HFF-Myc (cell line): ENCODE results near the gene SPON2.

Source experiments
- DNase-seq: peaks from one replicate; pipeline ENCODE4 v3.0.0-alpha.2; 2011; ENCODE audit warnings: low read depth; ENCODE audit errors: extremely low read depth
- H3K4me3 ChIP-seq: replicated peaks from 2 replicates; pipeline ENCODE4 v1.5.1; 2011; ENCODE audit warnings: low read depth, mild to moderate bottlenecking, control low read depth, low read length
- TF ChIP-seq, protein P1 (sequence below): IDR thresholded peaks from 2 replicates; pipeline ENCODE4 v1.5.1; 2012; ENCODE audit warnings: mild to moderate bottlenecking, low read depth, low read length, control low read depth; ENCODE audit errors: missing control alignments

SPON2 gene

DNA sequence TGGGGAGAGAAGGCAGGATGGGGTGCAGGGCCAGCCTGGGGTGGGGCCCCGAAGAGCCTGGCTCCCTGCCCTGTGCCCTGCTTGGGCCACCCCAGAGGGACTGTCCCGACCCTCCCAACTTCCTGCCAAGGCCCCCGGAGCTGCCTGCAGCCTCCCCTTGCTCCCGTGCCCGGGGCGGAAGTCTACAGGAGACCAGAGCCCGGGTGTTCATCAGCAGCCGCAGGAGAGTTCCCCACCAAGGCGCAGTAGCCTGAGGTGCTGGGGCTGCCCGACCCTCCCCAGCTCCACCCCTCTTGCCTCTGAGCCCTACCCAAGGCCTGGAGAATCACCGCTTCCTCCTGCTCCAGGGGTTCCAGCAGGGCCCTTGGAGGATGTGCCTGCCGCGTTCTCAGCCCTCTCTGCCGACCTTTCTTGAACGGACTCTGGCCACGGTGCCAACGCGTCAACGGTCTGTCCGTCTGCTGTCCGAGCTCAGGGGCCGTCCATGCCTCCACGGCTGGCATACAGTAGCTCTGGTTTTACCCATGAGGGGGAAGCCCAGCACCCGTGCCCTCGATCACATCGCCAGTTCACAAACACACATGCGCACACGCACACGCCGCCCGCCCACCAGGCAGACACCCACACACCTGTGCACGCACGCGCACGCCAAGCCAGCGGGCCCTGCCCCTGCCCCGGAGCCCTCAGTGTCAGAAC, 36.0 kb upstream of the SPON2 start:
- TF ChIP-seq, protein P1, sequence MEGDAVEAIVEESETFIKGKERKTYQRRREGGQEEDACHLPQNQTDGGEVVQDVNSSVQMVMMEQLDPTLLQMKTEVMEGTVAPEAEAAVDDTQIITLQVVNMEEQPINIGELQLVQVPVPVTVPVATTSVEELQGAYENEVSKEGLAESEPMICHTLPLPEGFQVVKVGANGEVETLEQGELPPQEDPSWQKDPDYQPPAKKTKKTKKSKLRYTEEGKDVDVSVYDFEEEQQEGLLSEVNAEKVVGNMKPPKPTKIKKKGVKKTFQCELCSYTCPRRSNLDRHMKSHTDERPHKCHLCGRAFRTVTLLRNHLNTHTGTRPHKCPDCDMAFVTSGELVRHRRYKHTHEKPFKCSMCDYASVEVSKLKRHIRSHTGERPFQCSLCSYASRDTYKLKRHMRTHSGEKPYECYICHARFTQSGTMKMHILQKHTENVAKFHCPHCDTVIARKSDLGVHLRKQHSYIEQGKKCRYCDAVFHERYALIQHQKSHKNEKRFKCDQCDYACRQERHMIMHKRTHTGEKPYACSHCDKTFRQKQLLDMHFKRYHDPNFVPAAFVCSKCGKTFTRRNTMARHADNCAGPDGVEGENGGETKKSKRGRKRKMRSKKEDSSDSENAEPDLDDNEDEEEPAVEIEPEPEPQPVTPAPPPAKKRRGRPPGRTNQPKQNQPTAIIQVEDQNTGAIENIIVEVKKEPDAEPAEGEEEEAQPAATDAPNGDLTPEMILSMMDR: no peak
- no peak overlapping the region for H3K4me3 ChIP-seq
- DNase-seq: no peak

DNA sequence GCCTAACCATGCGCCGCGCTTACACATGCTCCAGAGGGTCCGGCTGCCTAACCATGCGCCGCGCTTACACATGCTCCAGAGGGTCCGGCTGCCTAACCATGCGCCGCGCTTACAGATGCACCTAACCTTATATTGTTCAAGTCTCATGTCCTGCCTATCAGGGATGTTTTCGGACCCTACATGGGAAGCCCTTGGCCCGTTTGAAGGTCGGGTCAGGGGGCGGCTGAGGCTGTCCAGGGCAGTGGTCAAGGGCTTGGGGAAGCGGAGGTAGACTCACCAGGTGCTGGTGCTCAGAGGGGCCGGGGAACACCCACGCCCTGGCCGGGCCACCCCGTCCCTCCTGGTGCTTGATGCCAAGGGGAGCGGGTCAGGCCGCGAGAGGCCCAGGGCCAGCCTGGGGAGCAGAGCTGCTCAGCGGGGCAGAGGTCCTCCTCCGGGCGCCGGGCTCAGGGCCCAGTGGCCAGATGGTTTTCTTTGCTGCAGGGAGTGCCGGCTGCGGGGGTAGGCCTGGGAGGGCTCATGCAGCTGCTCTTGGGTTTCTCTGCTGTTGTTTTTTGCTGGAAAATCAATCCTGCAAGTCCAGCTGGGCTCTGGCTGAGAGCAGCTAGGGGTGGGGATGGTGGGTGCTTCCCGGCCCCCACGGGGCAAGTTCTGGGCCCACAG, 35.4 kb upstream of the SPON2 start:
- TF ChIP-seq, protein P1: no peak
- no peak for DNase-seq
- H3K4me3 ChIP-seq: no peak overlapping the region

DNA sequence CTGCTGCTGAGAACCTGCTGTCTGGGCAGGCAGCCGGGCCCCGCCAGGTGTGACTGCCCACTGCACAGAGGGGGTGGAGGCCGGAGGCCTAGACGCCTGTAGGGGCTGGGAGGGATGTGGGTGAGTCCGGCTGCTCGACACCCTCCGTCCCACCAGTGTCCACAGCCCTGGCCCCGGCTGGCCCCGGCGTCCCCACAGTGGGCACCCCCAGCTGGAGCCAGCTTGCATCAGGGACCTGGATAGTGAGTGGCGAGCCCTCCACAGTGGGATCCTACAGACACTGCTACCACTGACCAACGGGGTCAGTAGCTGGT, 34.7 kb upstream of the SPON2 start:
- DNase-seq: no peak
- TF ChIP-seq, protein P1: no peak

DNA sequence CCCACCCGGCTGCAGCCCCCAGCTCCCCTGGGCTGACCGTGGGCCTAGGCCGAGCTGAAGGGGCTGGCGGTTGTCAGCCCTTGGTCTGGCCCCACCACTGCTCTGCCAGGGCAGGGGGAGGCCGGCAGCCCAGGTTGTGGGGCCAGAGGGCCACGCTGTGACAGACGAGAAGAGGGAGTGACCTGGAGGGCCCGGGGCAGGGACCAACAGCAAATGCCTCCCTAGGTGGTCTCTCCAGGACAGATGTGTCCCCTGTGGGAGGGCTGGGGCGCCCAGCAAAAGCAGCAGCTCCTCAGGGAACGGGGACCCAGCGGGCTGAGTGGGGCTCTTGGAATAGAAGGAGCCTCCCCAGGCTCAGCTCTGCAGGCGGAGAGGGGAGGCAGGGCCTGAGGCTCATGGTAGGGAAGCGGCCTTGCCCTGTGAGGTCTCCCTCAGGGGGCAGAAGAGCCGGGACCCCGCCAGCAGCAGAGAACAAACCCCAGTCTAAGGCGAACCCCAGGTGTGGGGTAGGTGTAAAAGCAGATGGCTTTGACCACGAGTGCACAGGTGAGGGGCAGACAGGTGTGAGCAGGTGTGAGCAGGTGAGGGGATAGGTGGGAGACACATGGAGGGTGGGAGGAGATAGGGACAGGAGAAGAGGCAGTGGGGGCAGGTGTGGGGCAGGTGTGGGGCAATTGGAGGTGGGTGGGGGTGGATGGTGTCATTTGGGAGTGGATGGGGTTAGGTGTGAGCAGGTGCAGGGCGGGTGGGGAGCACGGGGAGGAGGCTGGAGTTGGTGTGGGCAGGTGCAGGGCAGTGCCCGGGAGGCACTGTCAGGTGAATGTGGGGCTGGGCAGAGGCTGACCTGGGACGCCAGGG, 34.1 kb upstream of the SPON2 start:
- TF ChIP-seq, protein P1: no peak
- no peak for DNase-seq
- H3K4me3 ChIP-seq: no peak overlapping the region

More for the DNA sequence above, 34.7 kb upstream of the SPON2 start:
- H3K4me3 ChIP-seq: no peak overlapping the region

DNA sequence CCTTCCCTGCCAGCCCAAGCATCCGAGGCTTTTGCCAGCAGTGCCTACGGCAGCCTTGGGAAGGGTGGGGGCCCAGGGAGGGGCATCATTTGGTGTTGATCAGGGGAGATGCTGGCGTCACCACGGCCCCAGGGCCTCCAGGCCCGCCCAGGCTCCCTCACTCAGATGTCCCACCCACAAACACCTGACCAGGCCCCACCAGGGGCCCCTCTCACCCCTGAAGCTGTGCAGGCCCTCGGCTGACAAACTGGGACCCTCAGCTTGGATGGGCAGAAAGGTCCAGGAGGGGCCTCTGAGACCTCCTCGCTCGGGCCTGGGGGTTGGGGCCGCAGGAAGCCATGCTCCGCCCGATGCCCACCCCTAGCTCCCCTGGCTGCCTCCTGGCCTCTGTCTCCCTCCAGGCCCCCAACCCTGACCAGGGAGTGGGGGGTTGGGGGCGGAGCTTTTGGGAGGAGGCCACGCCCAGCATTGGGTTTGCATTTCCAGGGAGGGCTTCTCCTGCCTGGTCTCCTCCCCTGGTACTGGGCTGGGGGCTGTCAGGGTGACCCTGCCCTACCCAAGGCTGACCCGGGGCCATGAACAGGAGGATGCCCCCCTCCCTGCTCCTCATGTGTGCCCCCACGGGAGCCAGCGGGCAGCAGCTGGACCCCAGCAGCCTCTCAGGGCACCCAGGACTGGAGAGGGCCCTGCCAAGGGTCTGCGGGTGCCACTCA, 33.4 kb upstream of the SPON2 start:
- no peak overlapping the region for H3K4me3 ChIP-seq
- TF ChIP-seq, protein P1: no peak
- no peak for DNase-seq

DNA sequence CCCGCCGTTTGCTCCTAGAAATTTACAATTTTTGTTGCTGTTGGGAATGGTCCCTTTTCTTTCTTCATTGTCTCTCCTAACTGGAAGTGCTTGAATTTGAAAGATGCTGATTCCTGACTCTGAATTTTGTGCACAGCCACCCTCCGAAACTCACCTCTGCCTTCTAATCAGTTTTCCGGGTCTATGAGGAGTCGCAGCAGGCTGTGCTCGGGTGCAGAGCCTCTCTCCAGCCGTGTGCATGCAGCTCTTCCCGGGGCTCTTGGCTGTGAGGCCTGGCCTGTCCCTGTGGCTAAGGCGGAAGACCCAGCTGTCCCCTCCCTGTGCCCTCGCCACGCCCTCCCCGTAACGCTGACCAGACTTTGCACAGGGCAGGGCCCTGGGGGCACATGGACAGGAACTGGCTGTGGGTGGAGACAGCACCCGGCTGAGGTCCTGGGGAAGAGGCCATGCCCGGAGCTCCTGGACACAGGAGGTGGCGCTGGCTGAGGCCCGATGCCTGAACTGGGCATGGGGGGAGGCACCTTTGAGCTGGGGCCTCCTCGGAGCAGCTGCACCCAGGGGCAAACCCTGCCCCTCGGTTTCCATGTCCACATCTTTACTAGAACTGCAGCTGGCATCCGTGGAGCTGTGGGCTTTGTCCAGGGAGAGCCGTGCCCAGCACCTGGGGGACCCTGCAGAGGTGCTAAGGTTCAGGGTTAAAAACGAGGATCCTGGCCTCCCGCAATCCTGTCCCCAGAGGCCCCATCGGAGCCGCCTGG, 32.6 kb upstream of the SPON2 start:
- no peak for DNase-seq

More for the DNA sequence above, 32.6 kb upstream of the SPON2 start:
- TF ChIP-seq, protein P1: no peak
- no peak overlapping the region for H3K4me3 ChIP-seq
